ENCODE data around the gene SORCS2.

- TF ChIP-seq POLR2A (IDR thresholded peaks at IDR 0.05), result no peak
- no peak for TF ChIP-seq CTCF (IDR thresholded peaks at IDR 0.05)
- no peak for TF ChIP-seq EP300 (IDR thresholded peaks at IDR 0.05; ENCODE audit: low read depth)
- TF ChIP-seq POLR2AphosphoS5 (IDR thresholded peaks at IDR 0.05), result no peak
Observed at GRCh38 chr4:7195141-7195515, 2.8 kb downstream of the SORCS2 start.
